GM21447 (cell line): Measurements from ENCODE around the gene SENP3.

ENCODE experiments used
- ATAC-seq: cut with Tn5 transposase; IDR thresholded peaks from one replicate; pipeline ENCODE4 v1.9.1; 2021; ENCODE audit not compliant: unreplicated experiment

The SENP3 gene

GRCh38 chr17:7575959-7576358 is 14.2 kb downstream of the SENP3 start:
- no peak for ATAC-seq

DNA sequence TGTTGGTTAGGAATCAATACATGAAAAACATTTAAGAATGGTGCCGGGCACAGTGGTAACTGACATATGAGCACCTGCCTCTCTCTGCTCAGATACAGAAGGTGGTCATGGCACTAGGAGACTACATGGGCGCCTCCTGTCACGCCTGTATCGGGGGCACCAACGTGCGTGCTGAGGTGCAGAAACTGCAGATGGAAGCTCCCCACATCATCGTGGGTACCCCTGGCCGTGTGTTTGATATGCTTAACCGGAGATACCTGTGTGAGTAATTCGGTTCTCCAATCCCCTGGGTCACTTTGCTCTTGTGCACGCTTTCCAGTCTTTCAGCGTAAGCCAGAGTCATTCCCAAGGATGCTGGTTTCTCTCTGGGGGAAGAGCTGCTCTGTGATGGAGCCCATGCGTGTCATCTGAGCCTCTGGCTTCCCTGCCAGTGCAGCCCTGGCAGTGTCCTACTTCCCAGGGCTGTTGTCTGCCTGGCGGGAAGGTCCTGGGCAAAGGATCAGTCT is 14.8 kb downstream of the SENP3 start:
- ATAC-seq: no peak

DNA sequence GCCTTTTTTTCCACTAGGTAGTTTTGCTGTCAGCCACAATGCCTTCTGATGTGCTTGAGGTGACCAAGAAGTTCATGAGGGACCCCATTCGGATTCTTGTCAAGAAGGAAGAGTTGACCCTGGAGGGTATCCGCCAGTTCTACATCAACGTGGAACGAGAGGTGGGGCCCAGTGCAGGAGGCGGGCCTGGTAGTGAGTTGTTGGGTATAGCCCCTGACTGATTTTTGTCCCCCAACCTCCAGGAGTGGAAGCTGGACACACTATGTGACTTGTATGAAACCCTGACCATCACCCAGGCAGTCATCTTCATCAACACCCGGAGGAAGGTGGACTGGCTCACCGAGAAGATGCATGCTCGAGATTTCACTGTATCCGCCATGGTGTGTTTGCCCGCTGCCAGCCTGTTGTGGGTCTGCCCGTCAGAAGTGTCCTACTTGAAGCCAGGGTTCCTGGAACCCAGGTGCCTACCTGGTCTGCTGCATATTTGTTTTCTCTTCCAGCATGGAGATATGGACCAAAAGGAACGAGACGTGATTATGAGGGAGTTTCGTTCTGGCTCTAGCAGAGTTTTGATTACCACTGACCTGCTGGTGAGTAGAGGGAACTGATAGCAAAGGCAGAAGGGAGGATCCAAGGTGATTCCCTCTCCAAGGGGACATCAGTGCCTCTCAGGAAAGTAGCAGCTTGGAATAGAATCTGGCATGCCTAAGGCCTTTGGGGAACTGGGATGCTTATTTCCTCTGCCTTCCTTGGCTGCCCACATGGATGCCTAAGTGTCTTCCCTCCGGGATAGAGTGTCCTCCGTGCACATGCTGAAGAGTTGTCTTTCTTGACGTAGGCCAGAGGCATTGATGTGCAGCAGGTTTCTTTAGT is 15.8 kb downstream of the SENP3 start:
- ATAC-seq: no peak

GRCh38 chr17:7579001-7579833 is 17.5 kb downstream of the SENP3 start, which contains the start of gene CD68:
CD68 (plus strand) TSS chr17:7579638; CDS start chr17:7579678, 40 bp downstream.
- ATAC-seq: peak; percentile 46

- no peak for ATAC-seq
Measured at GRCh38 chr17:7579834-7580603, 18.3 kb downstream of the SENP3 start.

DNA sequence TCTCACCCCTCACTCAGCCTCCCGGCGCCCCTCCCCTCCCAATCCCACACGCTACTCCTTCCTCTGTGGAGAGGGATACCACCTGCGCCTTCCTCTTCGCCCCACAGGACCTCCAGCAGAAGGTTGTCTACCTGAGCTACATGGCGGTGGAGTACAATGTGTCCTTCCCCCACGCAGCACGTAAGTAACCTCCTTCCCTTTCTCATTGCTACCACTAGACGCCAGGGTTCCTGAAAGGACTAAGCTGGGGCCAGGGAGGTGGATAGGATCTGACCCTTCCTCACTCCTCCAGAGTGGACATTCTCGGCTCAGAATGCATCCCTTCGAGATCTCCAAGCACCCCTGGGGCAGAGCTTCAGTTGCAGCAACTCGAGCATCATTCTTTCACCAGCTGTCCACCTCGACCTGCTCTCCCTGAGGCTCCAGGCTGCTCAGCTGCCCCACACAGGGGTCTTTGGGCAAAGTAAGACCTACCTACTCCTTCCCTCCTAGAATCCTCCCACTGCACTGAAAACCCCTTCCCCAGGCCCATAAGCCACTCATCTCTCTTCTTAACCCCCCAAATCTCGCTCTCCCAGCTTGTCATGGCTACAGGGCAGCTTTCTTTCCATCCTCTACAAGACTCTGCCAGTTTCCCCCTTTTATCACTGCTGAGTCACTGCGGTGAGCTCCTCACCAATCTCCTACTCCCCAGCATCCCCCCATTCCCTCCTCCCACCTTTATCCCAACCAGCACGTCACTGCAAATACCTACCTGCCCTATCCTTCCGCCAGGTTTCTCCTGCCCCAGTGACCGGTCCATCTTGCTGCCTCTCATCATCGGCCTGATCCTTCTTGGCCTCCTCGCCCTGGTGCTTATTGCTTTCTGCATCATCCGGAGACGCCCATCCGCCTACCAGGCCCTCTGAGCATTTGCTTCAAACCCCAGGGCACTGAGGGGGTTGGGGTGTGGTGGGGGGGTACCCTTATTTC is 19.2 kb downstream of the SENP3 start:
- no peak for ATAC-seq

DNA sequence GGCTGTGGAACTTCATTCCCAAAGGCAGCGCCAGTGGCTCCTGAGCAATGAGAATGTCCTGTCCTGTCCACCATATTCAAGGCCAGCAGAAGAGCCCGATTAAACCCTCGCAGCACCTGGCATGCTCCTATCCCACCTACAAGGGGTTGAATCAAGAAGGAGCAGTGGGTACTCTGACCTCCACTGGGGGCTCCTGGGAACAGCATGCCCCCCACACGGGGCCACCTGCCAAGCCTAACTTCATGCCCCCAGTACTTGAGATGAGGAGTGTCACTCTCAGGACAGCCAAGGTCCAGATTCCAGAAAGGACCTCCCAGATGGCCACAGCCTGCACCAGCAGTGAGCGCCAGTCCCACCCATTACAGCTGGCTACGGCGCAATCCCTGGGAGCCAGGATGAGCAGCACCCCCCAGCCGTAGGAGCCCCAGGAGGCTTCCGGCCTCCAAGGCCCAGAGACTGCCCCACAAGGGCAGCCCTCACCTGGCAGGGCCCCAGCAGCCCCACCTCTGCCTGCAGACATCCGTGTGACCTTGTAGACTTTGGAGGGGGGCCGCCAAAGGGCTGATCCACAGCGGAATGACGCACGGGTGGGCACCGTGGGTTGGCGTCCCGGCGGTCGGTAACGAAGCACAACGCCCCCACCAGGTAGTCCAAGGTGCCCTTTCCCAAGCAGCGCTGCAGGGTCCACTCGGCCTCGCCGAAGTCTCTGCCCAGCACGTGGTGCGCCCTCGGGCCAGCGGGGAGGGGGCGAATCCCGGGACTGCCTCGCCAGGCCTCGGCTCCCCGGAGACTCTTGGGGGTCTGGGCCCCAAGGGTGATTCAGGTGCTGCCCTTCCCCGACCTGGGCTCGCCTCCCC is 20.9 kb downstream of the SENP3 start:
- ATAC-seq: no peak

GRCh38 chr17:7583253-7584109 is 21.8 kb downstream of the SENP3 start, which contains the start of gene MPDU1:
MPDU1 (plus strand) TSS chr17:7583852; CDS start chr17:7583863, 11 bp downstream.
- peak; percentile 57 for ATAC-seq

- no peak for ATAC-seq
Measured at GRCh38 chr17:7586673-7587419, 25.1 kb downstream of the SENP3 start.

DNA sequence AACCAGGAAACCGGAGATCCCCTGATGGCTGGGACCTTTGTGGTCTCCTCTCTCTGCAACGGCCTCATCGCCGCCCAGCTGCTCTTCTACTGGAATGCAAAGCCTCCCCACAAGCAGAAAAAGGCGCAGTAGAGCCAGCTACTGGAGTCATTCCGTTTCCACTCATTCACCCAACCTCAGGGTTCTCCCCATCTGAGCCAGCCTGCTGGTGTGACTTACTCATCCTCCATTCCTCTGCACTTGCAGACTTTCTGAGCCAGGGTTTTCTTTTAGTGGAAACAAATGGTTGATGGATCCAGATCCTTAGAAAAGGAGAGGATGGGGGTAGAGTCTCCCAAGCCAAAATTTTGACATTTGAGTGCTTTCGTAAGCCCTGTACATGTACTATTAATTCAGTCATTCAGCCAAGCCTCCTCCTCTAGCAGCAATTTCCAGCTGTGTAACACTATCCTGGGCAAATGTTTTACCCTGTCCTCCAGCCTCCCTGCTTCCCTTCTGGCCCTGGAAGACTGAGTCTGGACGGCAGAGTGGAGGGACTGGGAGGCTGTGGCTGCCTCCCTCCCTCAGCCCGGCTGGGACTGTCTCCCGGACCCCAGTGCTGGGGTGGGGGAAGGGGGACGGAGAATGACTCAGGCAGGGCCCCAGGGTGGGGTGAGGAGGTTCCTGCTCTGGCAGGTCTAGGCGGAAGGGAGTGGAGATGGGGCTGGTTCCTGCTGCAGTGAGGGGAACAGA is 25.9 kb downstream of the SENP3 start:
- no peak for ATAC-seq

GRCh38 chr17:7588553-7589203 is 27.0 kb downstream of the SENP3 start:
- no peak for ATAC-seq

DNA sequence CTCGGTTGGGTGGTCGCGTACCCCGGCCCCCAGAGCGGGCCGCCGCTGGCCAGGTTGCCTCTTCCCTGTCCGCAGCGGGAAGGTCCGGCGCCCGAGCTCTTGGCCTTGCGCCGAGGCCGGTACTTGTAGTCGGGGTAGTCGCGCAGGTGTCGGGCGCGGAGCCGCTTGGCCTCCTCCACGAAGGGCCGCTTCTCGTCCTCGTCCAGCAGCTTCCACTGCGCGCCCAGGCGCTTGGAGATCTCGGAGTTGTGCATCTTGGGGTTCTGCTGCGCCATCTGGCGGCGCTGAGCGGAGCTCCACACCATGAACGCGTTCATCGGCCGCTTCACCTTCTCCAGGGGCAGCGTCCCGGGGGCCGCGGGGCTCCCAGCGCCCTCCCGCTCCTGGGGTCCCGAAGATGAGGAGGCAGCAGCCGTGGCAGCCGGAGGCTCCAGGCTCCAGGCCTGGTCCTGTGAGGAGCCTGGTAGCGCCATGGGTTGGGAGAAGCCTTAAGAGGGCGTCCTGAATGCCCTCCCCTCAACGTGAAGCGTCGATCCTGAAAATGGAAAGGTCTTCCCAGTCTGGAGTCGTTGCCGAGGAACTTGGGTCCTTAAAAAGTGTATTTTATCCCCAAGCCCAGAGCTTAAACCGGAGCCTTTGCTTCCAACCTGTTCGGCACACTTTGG is 27.6 kb downstream of the SENP3 start:
- ATAC-seq: no peak

DNA sequence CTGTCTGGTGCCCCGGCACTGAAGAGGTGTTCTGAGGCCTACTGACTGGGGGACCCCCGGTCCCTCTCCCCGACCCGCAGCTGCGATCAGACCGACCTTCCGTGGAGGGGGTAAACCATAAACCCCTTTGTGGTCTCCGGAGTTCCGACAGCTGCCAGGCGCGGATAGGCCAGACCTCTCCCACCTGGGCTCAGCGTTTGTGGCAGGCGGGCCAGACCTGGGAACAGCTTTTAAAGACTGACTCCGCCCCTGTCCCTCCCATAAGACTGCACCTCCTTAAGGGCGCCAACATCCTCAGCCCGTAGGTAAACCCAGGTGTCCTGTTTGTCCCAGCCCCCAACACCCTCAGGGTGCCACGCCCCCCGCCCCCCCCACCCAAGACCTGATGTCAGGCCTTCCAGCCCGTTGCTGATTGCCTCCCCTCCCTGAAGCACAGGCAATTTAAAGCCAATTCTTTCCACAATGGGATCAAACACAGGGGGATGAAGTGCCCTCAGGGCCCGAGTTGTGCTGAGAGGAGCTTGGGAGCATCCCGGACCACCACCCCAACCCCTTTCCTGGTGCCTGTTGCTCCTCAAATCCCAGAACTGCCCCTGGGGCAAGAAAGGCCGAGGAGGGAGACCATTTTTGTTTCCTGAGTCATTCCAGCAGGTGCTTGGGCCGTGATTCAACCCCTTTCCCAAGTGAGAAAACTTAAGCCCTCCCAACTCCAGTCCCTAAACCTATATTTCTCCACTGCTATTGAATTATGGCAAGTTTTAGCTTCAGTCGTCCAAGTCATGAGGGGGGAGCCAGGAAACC is 28.4 kb downstream of the SENP3 start, which contains the start of gene SOX15:
SOX15 (minus strand) TSS at position 204 of the 801 bp plus-strand sequence. CDS start 418 bp downstream, outside the sequence.
- no peak for ATAC-seq

GRCh38 chr17:7590743-7591142 is 29.0 kb downstream of the SENP3 start:
- no peak for ATAC-seq
